Thyroid gland (tissue), 4 donors: Measurements from ENCODE around the gene HTR3D.

Experiments
- POLR2A ChIP-seq, 2 donors: fragments of 450-650 bp; IDR thresholded peaks; one replicate each; pipeline ENCODE4 v1.6.1; 2017; ENCODE audit warnings: antibody characterized with exemption in 2 of 2, mild to moderate bottlenecking in 2 of 2, moderate library complexity in 1 of 2
- TF ChIP-seq, protein P1 (sequence below), 6 experiments: fragments of 200-600 bp in 3 of 6; fragments of 450-650 bp in 3 of 6; sonication (generic) in 3 of 6; IDR thresholded peaks; one replicate each; pipeline ENCODE4 v1.5.1; 2016 to 2019; ENCODE audit warnings: antibody characterized with exemption in 6 of 6, mild to moderate bottlenecking in 2 of 6, inconsistent platforms in 1 of 6, moderate library complexity in 1 of 6

DNA sequence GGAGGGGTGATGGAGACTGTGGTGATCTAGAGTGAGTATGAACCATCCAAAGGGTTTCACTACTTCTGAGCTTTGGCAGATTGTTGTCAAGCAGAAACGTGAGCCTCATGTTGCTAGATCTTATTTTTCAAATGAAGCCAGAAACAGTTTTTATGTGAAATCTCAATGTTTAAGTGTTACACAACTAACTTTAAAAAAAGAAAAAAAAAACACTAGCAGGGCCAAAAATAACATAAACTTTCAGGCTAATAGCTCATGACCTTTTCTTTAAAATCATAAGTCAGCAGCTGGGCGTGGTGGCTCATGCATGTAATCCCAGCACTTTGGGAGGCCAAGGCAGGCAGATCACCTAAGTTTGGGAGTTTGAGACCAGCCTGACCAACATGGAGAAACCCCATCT, 2.1 kb upstream of the HTR3D start:
- no peak for TF ChIP-seq POLR2A (IDR thresholded peaks at IDR 0.05)
- TF ChIP-seq, protein P1, sequence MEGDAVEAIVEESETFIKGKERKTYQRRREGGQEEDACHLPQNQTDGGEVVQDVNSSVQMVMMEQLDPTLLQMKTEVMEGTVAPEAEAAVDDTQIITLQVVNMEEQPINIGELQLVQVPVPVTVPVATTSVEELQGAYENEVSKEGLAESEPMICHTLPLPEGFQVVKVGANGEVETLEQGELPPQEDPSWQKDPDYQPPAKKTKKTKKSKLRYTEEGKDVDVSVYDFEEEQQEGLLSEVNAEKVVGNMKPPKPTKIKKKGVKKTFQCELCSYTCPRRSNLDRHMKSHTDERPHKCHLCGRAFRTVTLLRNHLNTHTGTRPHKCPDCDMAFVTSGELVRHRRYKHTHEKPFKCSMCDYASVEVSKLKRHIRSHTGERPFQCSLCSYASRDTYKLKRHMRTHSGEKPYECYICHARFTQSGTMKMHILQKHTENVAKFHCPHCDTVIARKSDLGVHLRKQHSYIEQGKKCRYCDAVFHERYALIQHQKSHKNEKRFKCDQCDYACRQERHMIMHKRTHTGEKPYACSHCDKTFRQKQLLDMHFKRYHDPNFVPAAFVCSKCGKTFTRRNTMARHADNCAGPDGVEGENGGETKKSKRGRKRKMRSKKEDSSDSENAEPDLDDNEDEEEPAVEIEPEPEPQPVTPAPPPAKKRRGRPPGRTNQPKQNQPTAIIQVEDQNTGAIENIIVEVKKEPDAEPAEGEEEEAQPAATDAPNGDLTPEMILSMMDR (IDR thresholded peaks at IDR 0.05), result no peak
